IPS-18c (cell line): ENCODE results near the gene RNF111.
"Not testable (repeated sequence)": the region's sequence is repeated elsewhere in the genome, so short reads cannot be mapped to it uniquely, and the experiment has no call there.

ENCODE experiments used
- H3K4me3 ChIP-seq: 2 replicates; pipeline ENCODE4 v1.7.0; 2013; ENCODE audit warnings: low read depth, mild to moderate bottlenecking, low read length, moderate library complexity; ENCODE audit not compliant: insufficient read depth
- H3K9me3 ChIP-seq: one replicate; pipeline ENCODE4 v1.6.1; 2013; ENCODE audit warnings: mild to moderate bottlenecking, low read length, moderate library complexity; ENCODE audit not compliant: control insufficient read depth, insufficient read depth

The RNF111 gene

DNA sequence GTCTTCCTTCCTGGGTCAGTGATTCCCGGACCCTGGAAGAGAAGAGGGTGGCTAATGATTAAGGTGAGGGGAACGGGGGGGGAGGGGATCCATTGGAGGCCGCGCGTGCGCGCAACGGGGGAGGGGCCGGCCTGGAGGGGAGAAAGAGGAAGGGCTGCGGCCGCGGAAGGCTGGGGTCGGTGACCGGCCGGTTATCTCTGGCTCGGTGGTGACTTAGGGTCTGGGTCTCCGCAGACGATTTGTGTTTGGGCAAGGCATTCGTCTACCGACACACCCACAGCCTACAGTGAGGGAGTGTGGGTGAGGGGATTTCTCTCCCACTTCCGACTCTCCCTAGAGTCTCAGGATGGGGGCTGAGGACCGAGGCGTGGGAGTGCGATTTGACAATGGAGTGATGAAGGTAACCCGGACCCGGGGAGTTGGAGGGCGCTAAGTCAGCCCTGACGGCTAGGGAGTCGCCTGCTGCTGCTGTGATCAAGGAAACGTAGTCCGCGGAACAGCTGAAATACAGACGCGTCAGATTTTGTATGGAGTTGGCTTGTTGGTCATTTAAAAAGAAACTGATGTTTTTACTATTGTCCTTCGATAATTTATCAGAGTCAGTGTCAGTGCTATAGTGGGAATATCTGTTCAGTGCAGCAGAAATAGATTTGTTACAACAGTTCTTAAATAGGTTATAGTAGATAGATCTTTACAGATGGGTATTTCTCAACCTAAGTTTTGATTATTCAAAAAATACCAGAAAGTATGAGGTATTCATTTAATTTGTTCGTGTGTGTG, 733 bp downstream of the RNF111 start:
- Histone ChIP-seq H3K9me3 (peaks cover 2% of the 10 kb centered on the region), H3K4me3 (peak overlapping the region; percentile 79)

DNA sequence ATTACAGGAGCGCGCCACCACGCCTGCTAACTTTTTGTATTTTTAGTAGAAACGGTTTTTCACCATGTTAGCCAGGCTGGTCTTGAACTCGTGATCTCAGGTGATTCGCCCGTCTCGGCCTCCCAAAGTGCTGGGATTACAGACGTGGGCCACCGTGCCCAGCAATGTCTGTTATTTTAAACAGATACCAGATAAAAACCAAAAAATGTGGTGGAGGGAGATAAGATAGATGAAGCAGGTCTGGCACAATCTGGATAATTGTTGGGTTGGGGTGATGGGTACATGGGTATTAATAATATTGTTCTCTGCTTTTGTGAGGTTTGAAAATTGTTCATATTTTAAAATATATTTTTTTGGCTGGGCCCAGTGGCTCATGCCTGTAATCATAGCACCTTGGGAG, 4.7 kb downstream of the RNF111 start:
- Histone ChIP-seq H3K9me3 (peaks cover 2% of the 10 kb centered on the region), H3K4me3 (no peak overlapping the region)

DNA sequence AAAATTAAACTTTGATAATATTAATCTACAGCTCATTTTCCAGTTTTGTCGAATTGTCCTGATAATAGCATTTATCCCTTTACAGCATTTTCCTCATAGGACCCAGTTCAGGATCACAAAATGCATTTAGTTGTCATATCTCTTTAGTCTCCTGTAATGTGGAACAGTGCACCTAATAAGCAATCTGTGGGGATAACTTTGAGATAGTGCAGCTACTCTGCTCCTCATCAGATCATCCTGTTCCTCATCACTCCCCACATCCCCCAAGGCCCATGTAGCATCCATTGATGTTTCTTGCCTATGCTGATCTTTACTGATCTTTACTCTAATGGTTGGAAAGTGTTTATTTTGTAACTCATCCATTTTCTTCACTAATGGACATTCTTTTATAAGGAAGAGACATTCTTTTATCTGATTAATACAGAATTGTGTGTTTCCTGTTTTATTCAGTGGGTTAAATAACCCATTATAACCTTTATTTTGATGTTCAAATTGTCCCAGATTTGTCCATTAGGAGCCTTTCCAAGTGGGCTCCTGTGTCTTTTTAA, 7.5 kb downstream of the RNF111 start:
- Histone ChIP-seq H3K9me3 (peaks cover 2% of the 10 kb centered on the region), H3K4me3 (no peak overlapping the region)

DNA sequence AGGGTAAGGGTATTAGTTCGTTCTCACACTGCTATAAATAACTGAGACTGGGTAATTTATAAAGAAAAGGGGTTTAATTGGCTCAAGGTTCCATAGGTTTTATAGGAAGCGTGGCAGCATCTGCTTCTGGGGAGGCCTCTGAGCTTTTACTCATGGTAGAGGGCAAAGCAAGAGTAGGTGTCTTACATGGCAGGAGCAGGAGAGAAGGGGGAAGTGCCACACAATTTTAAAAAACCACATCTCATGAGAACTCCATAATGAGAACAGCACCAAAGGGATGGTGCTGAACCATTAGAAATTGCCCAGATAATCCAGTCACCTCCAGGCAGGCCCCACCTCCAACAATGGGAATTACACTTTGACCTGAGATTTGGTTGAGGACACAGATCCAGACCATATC, 12.2 kb downstream of the RNF111 start:
- Histone ChIP-seq H3K9me3 (no peaks in the 10 kb centered on the region), H3K4me3 (no peak overlapping the region)

DNA sequence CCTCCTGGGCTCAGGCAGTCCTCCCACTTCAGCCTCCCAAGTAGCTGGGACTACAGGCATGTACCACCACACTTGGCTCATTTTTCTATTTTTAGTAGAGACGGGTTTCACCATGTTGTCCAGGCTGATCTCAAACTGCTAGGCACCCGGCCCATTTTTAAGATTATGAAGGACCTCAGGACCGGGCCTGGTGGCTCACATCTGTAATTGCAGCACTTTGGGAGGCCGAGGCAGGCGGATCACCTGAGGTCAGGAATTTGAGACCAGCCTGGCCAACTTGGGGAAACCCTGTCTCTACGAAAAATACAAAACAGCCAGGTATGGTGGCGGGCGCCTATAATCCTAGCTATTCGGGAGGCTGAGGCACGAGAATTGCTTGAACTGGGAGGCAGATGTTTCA, 12.8 kb downstream of the RNF111 start:
- not testable (repeated sequence) for H3K4me3 ChIP-seq, H3K9me3 ChIP-seq

DNA sequence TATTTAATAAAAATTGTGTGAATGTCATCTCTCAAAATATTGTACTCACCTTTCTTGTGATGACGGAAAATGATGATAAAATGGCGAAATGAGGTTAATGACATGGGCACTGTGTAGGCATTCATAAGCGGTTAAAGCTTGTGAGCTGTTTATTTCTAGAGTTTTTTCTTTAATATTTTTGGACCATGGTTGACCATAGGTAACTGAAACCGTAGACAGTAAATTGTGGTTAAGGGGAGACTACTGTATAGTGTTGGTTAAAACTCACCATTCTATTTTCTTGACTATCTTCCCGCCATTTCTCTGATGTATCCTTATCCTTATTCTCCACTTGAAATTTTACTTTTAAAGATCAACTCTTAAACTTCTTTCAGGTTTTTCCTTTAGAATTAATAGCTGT, 14.5 kb downstream of the RNF111 start:
- no peak overlapping the region for H3K4me3 ChIP-seq

DNA sequence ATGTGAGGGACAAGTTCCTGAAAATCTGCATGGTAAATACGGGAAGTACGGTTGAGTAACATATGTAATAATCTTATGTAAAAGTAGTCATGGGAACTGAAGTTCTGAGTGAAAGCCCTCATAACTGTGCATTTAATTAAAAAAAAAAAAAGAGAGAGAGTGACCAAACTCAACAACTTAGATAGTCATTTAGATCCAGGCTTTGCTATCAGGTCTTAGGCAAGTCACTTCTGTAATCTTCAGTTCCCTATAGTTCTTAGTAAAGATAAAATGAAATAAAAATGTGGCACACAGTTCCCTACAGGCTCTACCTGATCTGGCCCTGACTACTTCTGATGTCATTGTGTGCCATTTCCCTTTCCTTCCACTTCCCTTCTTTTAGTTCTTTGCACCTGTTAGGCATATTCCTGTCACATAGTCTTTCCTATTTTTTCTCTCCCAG, 15.0 kb downstream of the RNF111 start:
- no peak overlapping the region for H3K4me3 ChIP-seq
- H3K9me3 ChIP-seq, result no peaks in the 10 kb centered on the region

More for the DNA sequence above, 14.5 kb downstream of the RNF111 start:
- H3K9me3 ChIP-seq, result no peaks in the 10 kb centered on the region

DNA sequence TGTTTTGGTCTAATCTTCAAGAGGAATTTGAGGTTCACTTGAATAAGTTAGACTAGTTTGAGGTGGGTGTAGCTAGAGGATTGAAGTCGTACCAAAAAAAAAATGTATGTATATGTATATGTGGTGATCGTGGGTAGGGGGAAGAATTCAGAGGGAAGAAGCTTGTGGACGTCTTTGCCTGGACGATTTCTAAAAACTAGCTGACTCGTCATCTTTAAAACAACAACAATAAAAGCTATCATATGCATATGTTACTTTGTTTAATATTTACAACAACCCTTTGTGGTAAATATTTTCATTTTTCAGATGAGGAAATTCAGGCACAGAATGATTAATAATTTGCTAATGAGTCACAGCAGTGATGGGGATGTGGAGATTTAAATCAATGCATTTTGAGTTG, 18.1 kb downstream of the RNF111 start:
- Histone ChIP-seq H3K9me3 (no peaks in the 10 kb centered on the region), H3K4me3 (no peak overlapping the region)

DNA sequence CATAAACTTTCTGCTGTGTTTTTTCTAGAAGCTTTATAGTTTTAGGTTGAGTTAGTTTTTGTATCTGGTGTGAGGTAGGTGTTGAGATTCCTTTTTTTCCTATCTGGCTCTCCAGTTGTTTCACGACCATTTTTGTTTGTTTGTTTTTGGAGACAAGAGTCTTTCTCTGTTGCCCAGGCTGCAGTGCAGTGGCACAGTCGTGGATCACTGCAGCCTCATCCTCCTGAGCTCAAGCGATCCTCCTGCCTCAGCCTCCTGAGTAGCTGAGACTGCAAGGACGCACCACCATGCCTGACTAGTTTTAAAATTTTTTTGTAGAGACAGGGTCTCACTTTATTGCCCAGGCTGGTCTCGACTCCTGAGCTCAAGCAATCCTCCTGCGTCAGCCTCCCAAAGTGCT, 20.6 kb downstream of the RNF111 start:
- no peaks in the 10 kb centered on the region for H3K9me3 ChIP-seq
- no peak overlapping the region for H3K4me3 ChIP-seq

DNA sequence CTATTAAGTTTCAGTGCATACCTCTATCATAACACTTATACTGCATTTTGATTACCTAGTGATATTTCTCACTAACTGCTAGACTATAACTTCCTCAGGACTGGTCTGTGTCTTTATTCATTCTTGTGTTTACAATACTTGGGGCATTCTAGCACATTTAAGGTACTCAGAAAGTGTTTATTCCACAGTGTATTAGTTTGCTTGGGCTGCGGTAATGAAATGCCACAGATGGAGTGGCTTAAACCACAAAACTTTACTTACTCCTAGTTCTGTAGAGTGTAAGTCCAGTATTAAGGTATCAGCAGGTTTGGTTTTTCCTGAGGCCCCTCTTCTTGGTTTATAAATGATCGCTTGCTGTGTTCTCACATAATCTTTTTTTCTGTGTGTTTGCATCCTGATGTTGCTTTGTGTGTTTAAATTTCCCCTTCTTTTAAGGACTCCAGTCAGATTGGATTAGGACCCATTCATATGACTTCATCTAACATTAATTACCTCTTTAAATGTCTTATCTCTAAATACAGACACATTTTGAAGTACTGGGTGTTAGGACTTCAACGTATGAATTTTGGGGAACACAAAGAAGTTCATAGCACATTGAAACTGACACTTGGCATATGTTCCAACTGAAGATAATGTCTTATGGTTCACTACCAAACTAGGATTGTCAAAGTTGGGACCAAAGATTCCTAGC, 23.9 kb downstream of the RNF111 start:
- H3K9me3 ChIP-seq, result no peaks in the 10 kb centered on the region
- H3K4me3 ChIP-seq, result no peak overlapping the region

DNA sequence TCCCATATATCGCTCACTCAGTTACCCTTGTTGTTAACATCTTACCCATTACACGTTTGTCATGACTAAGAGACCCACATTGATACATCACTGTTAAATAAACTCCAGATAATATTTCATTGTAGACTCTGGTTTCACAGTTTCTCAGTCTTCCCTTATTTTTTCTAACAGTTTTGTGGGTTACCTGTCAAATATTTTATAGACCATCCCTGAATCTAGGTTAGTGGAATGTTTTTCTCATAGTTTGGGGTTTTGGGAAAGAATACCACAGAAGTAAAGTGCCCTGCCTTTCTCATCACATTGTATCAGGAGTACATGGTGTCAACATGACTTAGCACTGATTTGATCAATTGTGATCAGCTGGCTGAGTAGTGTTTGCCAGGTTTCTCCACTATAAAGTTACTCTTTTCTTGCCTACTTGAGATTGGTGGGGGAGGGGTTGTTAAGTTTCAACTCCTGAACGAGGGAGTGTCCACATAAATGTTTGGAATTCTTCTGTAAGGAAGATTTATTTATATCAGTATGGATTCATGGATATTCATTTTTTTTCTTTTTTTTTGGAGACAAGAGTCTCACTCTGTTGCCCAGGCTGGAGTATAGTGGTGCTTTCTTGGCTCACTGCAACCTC, 25.9 kb downstream of the RNF111 start:
- no peak overlapping the region for H3K4me3 ChIP-seq
- no peaks in the 10 kb centered on the region for H3K9me3 ChIP-seq

DNA sequence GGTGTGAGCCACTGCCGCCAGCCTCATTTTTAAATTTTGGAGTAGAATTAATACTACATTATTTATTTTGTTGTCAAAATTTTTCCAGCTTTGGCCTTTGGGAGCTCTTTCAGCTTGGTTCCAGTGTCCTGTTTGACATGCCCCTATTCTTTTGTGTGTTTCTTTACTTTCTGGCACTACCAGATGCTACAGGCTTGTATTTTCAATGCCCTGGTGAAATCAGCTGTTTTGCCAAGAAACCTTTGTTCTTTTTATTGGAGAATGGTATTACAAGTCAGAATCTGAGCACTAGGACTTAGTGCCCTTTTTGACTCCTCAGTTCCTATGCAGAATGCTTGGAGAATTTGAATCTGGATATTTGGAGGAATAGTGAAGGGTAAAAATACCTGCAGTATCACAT, 26.6 kb downstream of the RNF111 start:
- no peak overlapping the region for H3K4me3 ChIP-seq

DNA sequence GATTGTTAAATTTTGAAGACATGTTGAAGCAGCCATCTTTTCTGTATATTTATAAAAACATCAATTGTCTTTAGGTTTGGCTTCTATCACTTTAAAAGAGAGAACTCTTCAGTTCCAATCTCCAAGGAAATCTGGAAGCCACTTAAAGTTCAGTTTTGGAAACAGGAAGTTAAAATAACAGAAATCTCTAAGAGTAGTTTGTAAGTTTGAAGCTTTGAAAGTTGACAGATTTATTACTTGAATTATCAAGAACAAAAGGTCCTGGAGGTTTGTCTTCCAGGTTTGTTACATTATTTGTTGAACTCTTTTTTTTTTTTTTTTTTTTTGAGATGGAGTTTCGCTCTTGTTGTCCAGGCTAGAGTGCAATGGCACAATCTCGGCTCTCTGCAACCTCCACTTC, 30.0 kb downstream of the RNF111 start:
- Histone ChIP-seq H3K9me3 (no peaks in the 10 kb centered on the region), H3K4me3 (no peak overlapping the region)

More for the DNA sequence above, 26.6 kb downstream of the RNF111 start:
- H3K9me3 ChIP-seq, result no peaks in the 10 kb centered on the region

DNA sequence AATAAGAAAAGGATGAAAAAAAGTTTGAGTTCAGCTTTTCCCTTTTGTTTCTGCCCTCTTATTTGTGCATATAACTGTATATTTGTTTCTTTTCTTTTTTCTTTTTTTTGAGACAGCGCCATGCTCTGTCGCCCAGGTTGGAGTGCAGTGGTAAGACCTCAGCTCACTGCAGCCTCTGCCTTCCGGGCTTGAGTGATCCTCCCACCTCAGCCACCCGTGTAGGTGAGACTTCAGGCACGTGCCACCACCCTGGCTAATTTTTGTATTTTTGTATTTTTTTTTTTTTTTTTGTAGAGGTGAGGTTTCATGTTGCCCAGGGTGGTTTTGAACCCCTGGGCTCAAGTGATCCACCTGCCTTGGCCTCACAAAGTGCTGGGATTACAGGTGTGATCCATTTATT, 31.4 kb downstream of the RNF111 start:
- H3K4me3 ChIP-seq, result no peak overlapping the region
- no peaks in the 10 kb centered on the region for H3K9me3 ChIP-seq

DNA sequence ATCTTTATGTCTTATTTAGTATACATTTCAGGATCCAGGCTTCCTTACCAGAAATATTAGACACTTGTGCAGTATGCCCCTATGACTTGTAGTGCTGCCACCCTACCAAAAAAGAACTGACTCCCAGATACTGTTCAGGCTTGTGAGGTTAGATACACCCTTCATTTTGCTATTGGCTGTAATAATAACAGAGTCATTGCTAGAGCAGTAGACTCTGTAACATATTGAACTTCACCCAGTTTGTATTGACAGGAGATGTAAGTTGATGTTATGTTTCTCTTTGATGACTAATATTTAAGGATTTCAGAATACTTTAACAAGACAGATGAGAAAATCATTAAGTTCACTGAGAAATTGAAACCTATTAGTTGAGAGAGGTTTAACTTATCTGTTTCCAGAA, 32.9 kb downstream of the RNF111 start:
- Histone ChIP-seq H3K9me3 (no peaks in the 10 kb centered on the region), H3K4me3 (no peak overlapping the region)

DNA sequence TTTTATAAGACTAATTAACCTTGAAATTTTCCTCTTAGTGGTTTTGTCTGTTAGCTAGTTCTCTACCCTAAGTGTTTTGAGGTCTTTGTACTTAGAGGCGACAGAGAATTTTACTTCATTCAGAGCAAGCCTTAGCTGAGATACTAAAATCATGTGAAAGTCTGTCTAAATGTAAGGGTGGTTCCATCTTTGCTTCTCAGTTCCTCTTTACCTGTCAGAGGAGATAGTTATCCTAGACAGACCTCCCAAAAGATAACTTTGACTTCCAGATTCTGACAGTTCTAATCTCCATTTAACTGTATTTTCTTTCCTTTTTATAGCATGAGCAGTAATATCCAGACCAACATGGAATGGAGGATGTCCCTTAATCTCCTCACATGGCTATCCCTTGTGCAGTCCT, 34.7 kb downstream of the RNF111 start:
- Histone ChIP-seq H3K9me3 (no peaks in the 10 kb centered on the region), H3K4me3 (no peak overlapping the region)

DNA sequence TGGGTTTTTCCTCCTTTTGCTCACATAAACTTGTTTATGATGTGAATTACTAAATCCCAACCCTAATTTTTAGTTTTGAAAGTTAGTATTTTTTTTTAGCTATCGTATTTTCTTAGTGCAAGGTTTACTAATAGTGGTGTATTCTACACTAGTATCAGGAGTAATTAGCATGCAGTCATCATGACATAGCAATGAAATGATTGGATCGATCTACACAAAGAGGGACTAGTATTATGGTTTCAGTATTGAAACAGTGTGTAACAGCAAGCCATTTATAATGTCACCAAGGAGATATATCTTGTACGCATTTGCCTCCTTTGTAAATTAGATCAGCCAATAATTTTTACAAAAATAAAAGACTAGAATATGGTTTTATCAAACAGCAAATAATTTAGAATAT, 38.7 kb downstream of the RNF111 start:
- Histone ChIP-seq H3K4me3 (no peak overlapping the region), H3K9me3 (no peaks in the 10 kb centered on the region)

DNA sequence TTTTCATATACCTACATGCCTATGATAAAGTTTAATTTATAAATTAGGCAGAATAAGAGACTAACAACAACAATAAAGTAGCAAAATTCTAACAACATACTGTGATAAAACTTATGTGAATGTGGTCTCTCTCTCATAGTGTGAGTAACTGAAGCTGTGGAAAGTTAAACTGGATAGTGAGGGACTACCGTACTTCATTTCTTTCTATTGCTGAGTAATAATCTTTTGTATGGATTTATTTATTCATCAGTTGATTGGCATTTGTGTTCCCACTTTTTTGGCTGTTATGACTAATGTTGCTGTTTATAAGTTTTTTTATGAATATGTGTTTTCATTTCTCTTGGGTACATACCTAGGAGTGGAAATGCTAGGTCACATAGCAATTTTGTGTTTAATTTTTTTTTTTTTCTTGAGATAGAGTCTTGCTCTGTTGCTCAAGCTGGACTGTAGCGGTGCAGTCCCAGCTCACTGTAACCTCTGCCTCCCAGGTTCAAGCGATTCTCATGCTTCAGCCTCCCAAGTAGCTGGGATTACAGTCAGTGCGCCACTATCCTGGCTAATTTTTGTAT, 41.0 kb downstream of the RNF111 start:
- no peak overlapping the region for H3K4me3 ChIP-seq
- H3K9me3 ChIP-seq, result no peaks in the 10 kb centered on the region
